GM12878 (cell line): Measurements from ENCODE around the gene COPB1. TPM values are rescaled to one million over a fixed set of nuclear protein-coding genes. Genes with fewer than 3 reads are reported as not detected.
A peak's percentile ranks its signal among the peaks of the same experiment; 100 is the strongest.

Experiments
- BCL11A ChIP-seq: IDR thresholded peaks from 2 replicates; pipeline ENCODE4 v1.6.1; 2011; ENCODE audit warnings: low read depth, low read length
- BRCA1 ChIP-seq: IDR thresholded peaks from 2 replicates; pipeline ENCODE4 v1.6.1; 2011; ENCODE audit warnings: low read depth, low read length, improper control_type of control experiment
- CHD1 ChIP-seq: IDR thresholded peaks from 2 replicates; pipeline ENCODE4 v1.6.1; 2012; ENCODE audit warnings: low read depth, low read length, improper control_type of control experiment
- CHD2 ChIP-seq: IDR thresholded peaks from 2 replicates; pipeline ENCODE4 v1.6.1; 2011; ENCODE audit warnings: low read depth, low read length, improper control_type of control experiment, borderline replicate concordance
- CREB1 ChIP-seq: IDR thresholded peaks from 2 replicates; pipeline ENCODE4 v1.6.1; 2012; ENCODE audit warnings: low read depth, mild to moderate bottlenecking, inconsistent platforms
- EP300 ChIP-seq, 2 experiments: fragments of 150-350 bp in 1 of 2; IDR thresholded peaks; 2 replicates each; pipeline ENCODE4 v1.6.1; 2011 to 2012; ENCODE audit warnings: low read depth in 2 of 2, low read length in 2 of 2, borderline replicate concordance in 1 of 2, improper control_type of control experiment in 1 of 2, inconsistent platforms in 1 of 2; ENCODE audit not compliant: control insufficient read depth in 1 of 2
- IKZF2 ChIP-seq, 2 experiments: fragments of 450-650 bp; IDR thresholded peaks; 2 replicates each; pipeline ENCODE4 v1.6.1; 2017; ENCODE audit warnings: mild to moderate bottlenecking in 2 of 2, moderate library complexity in 2 of 2
- JUNB ChIP-seq: IDR thresholded peaks from 2 replicates; pipeline ENCODE4 v1.6.1; 2016; ENCODE audit warnings: antibody characterized with exemption, mild to moderate bottlenecking
- NR2F1 ChIP-seq: fragments of 450-650 bp; conservative IDR thresholded peaks from 2 replicates; pipeline ENCODE4 v1.6.1; 2017; ENCODE audit warnings: mild to moderate bottlenecking
- PAX5 ChIP-seq: IDR thresholded peaks from 2 replicates; pipeline ENCODE4 v1.6.1; 2011; ENCODE audit warnings: low read depth, low read length, borderline replicate concordance
- POLR2AphosphoS5 ChIP-seq: IDR thresholded peaks from 2 replicates; pipeline ENCODE4 v1.6.1; 2011; ENCODE audit warnings: mild to moderate bottlenecking, low read length, inconsistent platforms
- SMARCA5 ChIP-seq: fragments of 450-650 bp; IDR thresholded peaks from 2 replicates; pipeline ENCODE4 v1.6.1; 2017; ENCODE audit warnings: mild to moderate bottlenecking
- SRF ChIP-seq, 2 experiments: IDR thresholded peaks; 2 replicates each; pipeline ENCODE4 v1.6.1; 2011; ENCODE audit warnings: low read depth in 2 of 2, low read length in 2 of 2, mild to moderate bottlenecking in 1 of 2, moderate library complexity in 1 of 2
- STAT1 ChIP-seq: fragments of 450-650 bp; conservative IDR thresholded peaks from 2 replicates; pipeline ENCODE4 v1.6.1; 2014; ENCODE audit warnings: antibody characterized with exemption, mild to moderate bottlenecking
- TCF3 ChIP-seq: IDR thresholded peaks from 2 replicates; pipeline ENCODE4 v1.6.1; 2012; ENCODE audit warnings: low read depth, mild to moderate bottlenecking, low read length, borderline replicate concordance; ENCODE audit not compliant: insufficient read depth
- ZBED1 ChIP-seq: IDR thresholded peaks from 2 replicates; pipeline ENCODE4 v1.6.1; 2016; ENCODE audit warnings: borderline replicate concordance
- ZNF217 ChIP-seq: fragments of 450-650 bp; IDR thresholded peaks from 2 replicates; pipeline ENCODE4 v1.6.1; 2017; ENCODE audit warnings: antibody characterized with exemption, mild to moderate bottlenecking
- polyA plus RNA-seq, 11 experiments: library from polyadenylated mRNA; depleted of rRNA in 4 of 11; unstranded in 6 of 11; stranded (reverse) in 5 of 11; fragments of >200 nt; fragmentation: Nextera tagmentation in 4 of 11; fragmentation: Illumina TruSeq in 1 of 11; extraction: Ambion mirVana in 4 of 11; extraction: Trizol in 1 of 11; gene quantifications; 1 replicate in 1 of 11; 2 replicates in 10 of 11; pipeline versions ENCODE4 v1.2.1 to v1.2.3, GENCODE V29; 2011 to 2016; ENCODE audit warnings: inconsistent platforms in 2 of 11, missing spikeins in 2 of 11, low read depth in 1 of 11
- total RNA-seq, 4 experiments: library from RNA; depleted of rRNA in 3 of 4; stranded (reverse); fragments of >200 nt in 3 of 4; fragmentation: Illumina TruSeq in 1 of 4; extraction: Trizol in 1 of 4; gene quantifications; 2 replicates each; pipeline versions ENCODE4 v1.2.1 to v1.2.3, GENCODE V29; 2013 to 2021
- TF ChIP-seq, protein P1 (sequence below), 3 experiments: IDR thresholded peaks in 2 of 3; conservative IDR thresholded peaks in 1 of 3; 2 replicates each; pipeline ENCODE4 v1.5.1; 2011; ENCODE audit warnings: low read depth in 3 of 3, low read length in 3 of 3, mild to moderate bottlenecking in 3 of 3, control low read depth in 2 of 3, moderate library complexity in 2 of 3, inconsistent platforms in 1 of 3, mixed read lengths in 1 of 3; ENCODE audit not compliant: control insufficient read depth in 2 of 3, insufficient read depth in 1 of 3; ENCODE audit errors: extremely low read depth in 1 of 3
- TF ChIP-seq, protein P2 (sequence below): fragments of 450-650 bp; IDR thresholded peaks from 2 replicates; pipeline ENCODE4 v1.6.1; 2017; ENCODE audit warnings: low read depth, mild to moderate bottlenecking, moderate library complexity
- TF ChIP-seq, protein P3 (sequence below): IDR thresholded peaks from 2 replicates; pipeline ENCODE4 v1.6.1; 2011; ENCODE audit warnings: mild to moderate bottlenecking, low read depth, low read length, moderate library complexity; ENCODE audit not compliant: insufficient replicate concordance
- TF ChIP-seq, protein P4 (sequence below): fragments of 450-650 bp; formaldehyde crosslinking; IDR thresholded peaks from 2 replicates; pipeline ENCODE4 v1.4.0; 2022; ENCODE audit warnings: mild to moderate bottlenecking, moderate library complexity

COPB1 gene
- total and polyA plus RNA-seq, 10 of the 15 experiments (the other 5 are each of a cell fraction or from before 2014, with no cell fraction given) = 67.0 to 149 (median 109) TPM

DNA sequence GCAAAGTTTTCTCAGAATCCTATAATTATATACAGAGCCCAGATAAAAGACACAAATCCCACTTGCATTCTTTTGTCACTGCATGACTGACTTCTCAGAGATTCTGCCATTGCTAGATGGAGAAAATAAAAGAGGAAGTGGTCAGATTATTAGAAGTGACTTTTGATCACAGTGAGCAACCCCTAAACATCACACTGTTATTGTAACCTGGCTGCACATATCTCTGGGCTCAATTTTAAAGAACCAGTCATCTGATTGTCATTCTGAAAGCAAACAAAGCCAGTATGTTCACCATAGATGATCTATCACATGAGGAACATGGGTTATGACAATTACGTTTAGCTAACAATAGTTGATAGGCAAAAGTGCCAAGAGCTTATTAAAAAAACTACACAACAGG, 47.8 kb downstream of the COPB1 start (continued):
- TF ChIP-seq IKZF2 (IDR thresholded peaks at IDR 0.05) (no peak), CHD2 (no peak), PAX5 (0 out of 2 replicates have a peak, but pooled peaks have one; percentile 39), ZNF217 (peak; percentile 91), BCL11A (no peak), ZBED1 (no peak), CHD1 (no peak), NR2F1 (no peak; the same call in 1 of the 2 replicates), POLR2AphosphoS5 (no peak), BRCA1 (no peak), JUNB (peak; percentile 41; the same call in 1 of the 2 replicates), SRF (IDR thresholded peaks at IDR 0.05; ENCODE audit: low read depth in 2 of 2, low read length in 2 of 2) (no peak), CREB1 (no peak), STAT1 (no peak), TCF3 (no peak), SMARCA5 (no peak), EP300 (IDR thresholded peaks at IDR 0.05; ENCODE audit: borderline replicate concordance in 1 of 2, control insufficient read depth in 1 of 2, low read depth in 2 of 2, low read length in 2 of 2) (no peak)
- TF ChIP-seq, protein P1, sequence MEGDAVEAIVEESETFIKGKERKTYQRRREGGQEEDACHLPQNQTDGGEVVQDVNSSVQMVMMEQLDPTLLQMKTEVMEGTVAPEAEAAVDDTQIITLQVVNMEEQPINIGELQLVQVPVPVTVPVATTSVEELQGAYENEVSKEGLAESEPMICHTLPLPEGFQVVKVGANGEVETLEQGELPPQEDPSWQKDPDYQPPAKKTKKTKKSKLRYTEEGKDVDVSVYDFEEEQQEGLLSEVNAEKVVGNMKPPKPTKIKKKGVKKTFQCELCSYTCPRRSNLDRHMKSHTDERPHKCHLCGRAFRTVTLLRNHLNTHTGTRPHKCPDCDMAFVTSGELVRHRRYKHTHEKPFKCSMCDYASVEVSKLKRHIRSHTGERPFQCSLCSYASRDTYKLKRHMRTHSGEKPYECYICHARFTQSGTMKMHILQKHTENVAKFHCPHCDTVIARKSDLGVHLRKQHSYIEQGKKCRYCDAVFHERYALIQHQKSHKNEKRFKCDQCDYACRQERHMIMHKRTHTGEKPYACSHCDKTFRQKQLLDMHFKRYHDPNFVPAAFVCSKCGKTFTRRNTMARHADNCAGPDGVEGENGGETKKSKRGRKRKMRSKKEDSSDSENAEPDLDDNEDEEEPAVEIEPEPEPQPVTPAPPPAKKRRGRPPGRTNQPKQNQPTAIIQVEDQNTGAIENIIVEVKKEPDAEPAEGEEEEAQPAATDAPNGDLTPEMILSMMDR (IDR thresholded peaks at IDR 0.05 in 2 of 3, conservative IDR thresholded peaks at IDR 0.05 in 1 of 3; ENCODE audit: control insufficient read depth in 2 of 3, extremely low read depth in 1 of 3, insufficient read depth in 1 of 3, low read depth in 3 of 3, low read length in 3 of 3) = no peak
- TF ChIP-seq, protein P2, sequence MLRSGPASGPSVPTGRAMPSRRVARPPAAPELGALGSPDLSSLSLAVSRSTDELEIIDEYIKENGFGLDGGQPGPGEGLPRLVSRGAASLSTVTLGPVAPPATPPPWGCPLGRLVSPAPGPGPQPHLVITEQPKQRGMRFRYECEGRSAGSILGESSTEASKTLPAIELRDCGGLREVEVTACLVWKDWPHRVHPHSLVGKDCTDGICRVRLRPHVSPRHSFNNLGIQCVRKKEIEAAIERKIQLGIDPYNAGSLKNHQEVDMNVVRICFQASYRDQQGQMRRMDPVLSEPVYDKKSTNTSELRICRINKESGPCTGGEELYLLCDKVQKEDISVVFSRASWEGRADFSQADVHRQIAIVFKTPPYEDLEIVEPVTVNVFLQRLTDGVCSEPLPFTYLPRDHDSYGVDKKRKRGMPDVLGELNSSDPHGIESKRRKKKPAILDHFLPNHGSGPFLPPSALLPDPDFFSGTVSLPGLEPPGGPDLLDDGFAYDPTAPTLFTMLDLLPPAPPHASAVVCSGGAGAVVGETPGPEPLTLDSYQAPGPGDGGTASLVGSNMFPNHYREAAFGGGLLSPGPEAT = no peak
- TF ChIP-seq, protein P3, sequence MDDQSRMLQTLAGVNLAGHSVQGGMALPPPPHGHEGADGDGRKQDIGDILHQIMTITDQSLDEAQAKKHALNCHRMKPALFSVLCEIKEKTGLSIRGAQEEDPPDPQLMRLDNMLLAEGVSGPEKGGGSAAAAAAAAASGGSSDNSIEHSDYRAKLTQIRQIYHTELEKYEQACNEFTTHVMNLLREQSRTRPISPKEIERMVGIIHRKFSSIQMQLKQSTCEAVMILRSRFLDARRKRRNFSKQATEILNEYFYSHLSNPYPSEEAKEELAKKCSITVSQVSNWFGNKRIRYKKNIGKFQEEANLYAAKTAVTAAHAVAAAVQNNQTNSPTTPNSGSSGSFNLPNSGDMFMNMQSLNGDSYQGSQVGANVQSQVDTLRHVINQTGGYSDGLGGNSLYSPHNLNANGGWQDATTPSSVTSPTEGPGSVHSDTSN = no peak
- TF ChIP-seq, protein P4, sequence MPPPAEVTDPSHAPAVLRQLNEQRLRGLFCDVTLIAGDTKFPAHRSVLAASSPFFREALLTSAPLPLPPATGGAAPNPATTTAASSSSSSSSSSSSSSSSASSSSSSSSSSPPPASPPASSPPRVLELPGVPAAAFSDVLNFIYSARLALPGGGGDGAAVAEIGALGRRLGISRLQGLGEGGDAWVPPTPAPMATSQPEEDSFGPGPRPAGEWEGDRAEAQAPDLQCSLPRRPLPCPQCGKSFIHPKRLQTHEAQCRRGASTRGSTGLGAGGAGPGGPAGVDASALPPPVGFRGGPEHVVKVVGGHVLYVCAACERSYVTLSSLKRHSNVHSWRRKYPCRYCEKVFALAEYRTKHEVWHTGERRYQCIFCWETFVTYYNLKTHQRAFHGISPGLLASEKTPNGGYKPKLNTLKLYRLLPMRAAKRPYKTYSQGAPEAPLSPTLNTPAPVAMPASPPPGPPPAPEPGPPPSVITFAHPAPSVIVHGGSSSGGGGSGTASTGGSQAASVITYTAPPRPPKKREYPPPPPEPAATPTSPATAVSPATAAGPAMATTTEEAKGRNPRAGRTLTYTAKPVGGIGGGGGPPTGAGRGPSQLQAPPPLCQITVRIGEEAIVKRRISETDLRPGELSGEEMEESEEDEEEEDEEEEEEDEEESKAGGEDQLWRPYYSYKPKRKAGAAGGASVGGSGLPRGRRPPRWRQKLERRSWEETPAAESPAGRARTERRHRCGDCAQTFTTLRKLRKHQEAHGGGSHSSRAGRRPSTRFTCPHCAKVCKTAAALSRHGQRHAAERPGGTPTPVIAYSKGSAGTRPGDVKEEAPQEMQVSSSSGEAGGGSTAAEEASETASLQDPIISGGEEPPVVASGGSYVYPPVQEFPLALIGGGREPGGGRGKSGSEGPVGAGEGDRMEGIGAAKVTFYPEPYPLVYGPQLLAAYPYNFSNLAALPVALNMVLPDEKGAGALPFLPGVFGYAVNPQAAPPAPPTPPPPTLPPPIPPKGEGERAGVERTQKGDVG (CRISPR knock-in tag) = no peak
